ENCODE measurements around the gene WNT2. TPM values are rescaled to one million over a fixed set of nuclear protein-coding genes. Genes with fewer than 3 reads are reported as not detected.

WNT2 gene
- total RNA-seq, 4 donors from 2014 or later: not detected

GRCh38 chr7:117272017-117272759, 50.7 kb downstream of the WNT2 start:
- in situ Hi-C loops (cut with MboI; ENCODE audit: low pct_ligation_motif_present in 1 of 4, low pct_unique_long_range_greater_than_20kb in 1 of 4, low sequenced_read_pairs in 3 of 4): no loop called here
- TF ChIP-seq EP300 (IDR thresholded peaks at IDR 0.05; ENCODE audit: low read depth) (no peak), POLR2AphosphoS5 (IDR thresholded peaks at IDR 0.05) (no peak), CTCF (IDR thresholded peaks at IDR 0.05) (no peak), POLR2A (IDR thresholded peaks at IDR 0.05) (no peak)
- no peak for DNase-seq

GRCh38 chr7:117271566-117271965, 51.3 kb downstream of the WNT2 start:
- H3K9me3 ChIP-seq: no peaks in the 10 kb centered on the region
- in situ Hi-C loops (cut with MboI; ENCODE audit: low pct_ligation_motif_present in 1 of 4, low pct_unique_long_range_greater_than_20kb in 1 of 4, low sequenced_read_pairs in 3 of 4) (no loop called here), intact Hi-C loops (cut with DNase I; ENCODE audit: low total_unique reads) (no loop called here)
- H3K4me3 ChIP-seq: no peak overlapping the region
- H3K36me3 ChIP-seq: no peaks in the 10 kb centered on the region
- TF ChIP-seq EP300 (IDR thresholded peaks at IDR 0.05; ENCODE audit: low read depth): no peak
- no peak for TF ChIP-seq POLR2A (IDR thresholded peaks at IDR 0.05)
- TF ChIP-seq CTCF (IDR thresholded peaks at IDR 0.05): no peak
- TF ChIP-seq POLR2AphosphoS5 (IDR thresholded peaks at IDR 0.05): no peak
- H3K4me1 ChIP-seq: no peaks in the 10 kb centered on the region
- 89 to 100% methylated on average over 1 to 3 of the region's 3 CpGs for WGBS, 2 donors (ENCODE audit: low coverage in 1 of 2)
- no peak for DNase-seq
- no peak overlapping the region for H3K27ac ChIP-seq
- peaks cover 5% of the 10 kb centered on the region for H3K27me3 ChIP-seq

More at GRCh38 chr7:117272017-117272759, 50.7 kb downstream of the WNT2 start:
- Histone ChIP-seq H3K36me3 (no peaks in the 10 kb centered on the region), H3K27ac (no peak overlapping the region), H3K27me3 (peaks cover 5% of the 10 kb centered on the region), H3K4me1 (no peaks in the 10 kb centered on the region), H3K9me3 (no peaks in the 10 kb centered on the region), H3K4me3 (no peak overlapping the region)
- intact Hi-C loops (cut with DNase I; ENCODE audit: low total_unique reads): no loop called here
- WGBS, 2 donors (ENCODE audit: low coverage in 1 of 2): 90% methylated on average over 2 of the region's 2 CpGs; no CpG with 5 or more reads in 1 of the 2 donors

- no peak for DNase-seq
- Histone ChIP-seq H3K4me1 (no peaks in the 10 kb centered on the region), H3K36me3 (no peaks in the 10 kb centered on the region), H3K9me3 (no peaks in the 10 kb centered on the region), H3K4me3 (no peak overlapping the region), H3K27ac (no peak overlapping the region), H3K27me3 (peaks cover 5% of the 10 kb centered on the region)
- in situ Hi-C loops (cut with MboI; ENCODE audit: low pct_ligation_motif_present in 1 of 4, low pct_unique_long_range_greater_than_20kb in 1 of 4, low sequenced_read_pairs in 3 of 4) (no loop called here), intact Hi-C loops (cut with DNase I; ENCODE audit: low total_unique reads) (no loop called here)
- TF ChIP-seq POLR2AphosphoS5 (IDR thresholded peaks at IDR 0.05): no peak
- no peak for TF ChIP-seq POLR2A (IDR thresholded peaks at IDR 0.05)
- TF ChIP-seq CTCF (IDR thresholded peaks at IDR 0.05): no peak
- no peak for TF ChIP-seq EP300 (IDR thresholded peaks at IDR 0.05; ENCODE audit: low read depth)
- WGBS, 2 donors (ENCODE audit: low coverage in 1 of 2): 63 to 69% methylated on average over 5 to 9 of the region's 9 CpGs
Measured at GRCh38 chr7:117270371-117270770, 52.5 kb downstream of the WNT2 start.

GRCh38 chr7:117269886-117270285, 53.0 kb downstream of the WNT2 start:
- Histone ChIP-seq H3K9me3 (no peaks in the 10 kb centered on the region), H3K27ac (no peak overlapping the region), H3K4me3 (no peak overlapping the region), H3K36me3 (no peaks in the 10 kb centered on the region), H3K4me1 (no peaks in the 10 kb centered on the region), H3K27me3 (peaks cover 2% of the 10 kb centered on the region)
- intact Hi-C loops (cut with DNase I; ENCODE audit: low total_unique reads) (no loop called here), in situ Hi-C loops (cut with MboI; ENCODE audit: low pct_ligation_motif_present in 1 of 4, low pct_unique_long_range_greater_than_20kb in 1 of 4, low sequenced_read_pairs in 3 of 4) (no loop called here)
- DNase-seq: no peak
- 68 to 75% methylated on average over 2 to 3 of the region's 3 CpGs for WGBS, 2 donors (ENCODE audit: low coverage in 1 of 2)
- TF ChIP-seq EP300 (IDR thresholded peaks at IDR 0.05; ENCODE audit: low read depth) (no peak), CTCF (IDR thresholded peaks at IDR 0.05) (no peak), POLR2AphosphoS5 (IDR thresholded peaks at IDR 0.05) (no peak), POLR2A (IDR thresholded peaks at IDR 0.05) (no peak)

Measured in transverse colon (tissue), 4 donors.